Endothelial cell of umbilical vein (primary cell): ENCODE results near the gene AGBL3. TPM values are rescaled to one million over a fixed set of nuclear protein-coding genes. Genes with fewer than 3 reads are reported as not detected.

Experiments used
- BruUV-seq: library from RNA; stranded (reverse); fragments of 400-500 nt; replicated peaks from 2 replicates; lab custom pipeline; 2021; lab: Mats Ljungman, UMichigan
- CTCF ChIA-PET: fragments of 300-600, 350-600 bp; sonication (Branson Sonifier 250); formaldehyde crosslinking; loops from one replicate; lab custom pipeline; 2021; ENCODE audit warnings: antibody characterized with exemption, inconsistent platforms; lab: Charles Lee
- POLR2A ChIA-PET: fragments of 300-600, 350-600 bp; sonication (Branson Sonifier 250); formaldehyde crosslinking; loops from one replicate; lab custom pipeline; 2021; ENCODE audit warnings: antibody characterized with exemption, inconsistent platforms; lab: Charles Lee
- DNase-seq: peaks from one replicate; pipeline ENCODE4 v3.0.0-alpha.2; 2011; ENCODE audit warnings: low read depth, low spot score
- FAIRE-seq: peaks from 2 replicates; lab custom pipeline; 2011; peaks lifted over from hg19 to GRCh38; lab: Jason Lieb, UNC
- H2AFZ ChIP-seq: 2 replicates; pipeline ENCODE4 v1.6.0; 2012; ENCODE audit warnings: low read depth, low read length, control low read depth, inconsistent platforms
- H3K27ac ChIP-seq: 2 replicates; pipeline ENCODE4 v1.5.1; 2011; ENCODE audit warnings: low read depth, mild to moderate bottlenecking, control low read depth, low read length, moderate library complexity; ENCODE audit not compliant: insufficient read depth
- H3K27me3 ChIP-seq, 2 experiments: 2 replicates each; pipeline versions ENCODE4 v1.6.0 to v1.6.1; 2011; ENCODE audit warnings: low read length in 2 of 2, mixed read lengths in 1 of 2; ENCODE audit not compliant: control insufficient read depth in 2 of 2, insufficient read depth in 2 of 2
- H3K36me3 ChIP-seq, 2 experiments: 2 replicates in 1 of 2; 3 replicates in 1 of 2; pipeline ENCODE4 v1.5.1; 2011; ENCODE audit warnings: low read length in 2 of 2, mild to moderate bottlenecking in 1 of 2, moderate library complexity in 1 of 2; ENCODE audit not compliant: control insufficient read depth in 2 of 2, insufficient read depth in 2 of 2; ENCODE audit errors: extremely low read depth in 1 of 2
- H3K4me1 ChIP-seq: 3 replicates; pipeline ENCODE4 v1.5.1; 2011; ENCODE audit warnings: mild to moderate bottlenecking, low read length; ENCODE audit not compliant: control insufficient read depth, insufficient read depth; ENCODE audit errors: extremely low read depth
- H3K4me2 ChIP-seq: 2 replicates; pipeline ENCODE4 v1.6.1; 2011; ENCODE audit warnings: low read length, control low read depth, mixed read lengths; ENCODE audit not compliant: insufficient read depth
- H3K4me3 ChIP-seq, 3 experiments: fragments of 200-600 bp in 1 of 3; sonication (generic), shearing (Covaris generic) in 1 of 3; replicated peaks in 1 of 3; 2 replicates each; pipeline ENCODE4 v1.5.1; 2011 to 2016; ENCODE audit warnings: control low read depth in 3 of 3, low read length in 3 of 3, mild to moderate bottlenecking in 2 of 3, inconsistent platforms in 1 of 3, low read depth in 1 of 3, moderate library complexity in 1 of 3; ENCODE audit not compliant: insufficient read depth in 1 of 3
- H3K79me2 ChIP-seq: 2 replicates; pipeline ENCODE4 v1.6.0; 2012; ENCODE audit warnings: low read length, inconsistent platforms; ENCODE audit not compliant: control insufficient read depth, insufficient read depth
- H3K9ac ChIP-seq: replicated peaks from 2 replicates; pipeline ENCODE3; 2011; ENCODE audit warnings: low read length, control low read depth; ENCODE audit not compliant: insufficient read depth; ENCODE audit errors: extremely low read depth
- H3K9me1 ChIP-seq: replicated peaks from 3 replicates; pipeline ENCODE4 v1.6.0; 2011; ENCODE audit warnings: mild to moderate bottlenecking, low read length; ENCODE audit not compliant: control insufficient read depth, insufficient read depth; ENCODE audit errors: extremely low read depth
- H3K9me3 ChIP-seq: replicated peaks from 2 replicates; pipeline ENCODE4 v1.5.1; 2012; ENCODE audit warnings: low read length, inconsistent platforms; ENCODE audit not compliant: control insufficient read depth, insufficient read depth
- H4K20me1 ChIP-seq: replicated peaks from 2 replicates; pipeline ENCODE3; 2011; ENCODE audit warnings: mild to moderate bottlenecking, low read length; ENCODE audit not compliant: control insufficient read depth, insufficient read depth; ENCODE audit errors: extremely low read depth
- EZH2 ChIP-seq: IDR thresholded peaks from 2 replicates; pipeline ENCODE4 v1.6.1; 2012; ENCODE audit warnings: borderline replicate concordance, low read depth, mild to moderate bottlenecking, moderate library complexity, low read length, inconsistent platforms; ENCODE audit not compliant: severe bottlenecking
- FOS ChIP-seq: IDR thresholded peaks from 2 replicates; pipeline ENCODE4 v1.6.1; 2011; ENCODE audit warnings: mild to moderate bottlenecking, low read length, moderate library complexity, borderline replicate concordance; ENCODE audit not compliant: insufficient read depth
- GATA2 ChIP-seq: IDR thresholded peaks from 2 replicates; pipeline ENCODE4 v1.7.0; 2011; ENCODE audit warnings: low read depth, mild to moderate bottlenecking, moderate library complexity, mixed read lengths, low read length; ENCODE audit not compliant: insufficient read length, insufficient read depth
- JUN ChIP-seq: IDR thresholded peaks from 2 replicates; pipeline ENCODE4 v1.6.1; 2011; ENCODE audit warnings: borderline replicate concordance, low read depth; ENCODE audit not compliant: insufficient read length, insufficient read depth
- MYC ChIP-seq: IDR thresholded peaks from one replicate; pipeline ENCODE4 v1.6.1; 2011; ENCODE audit warnings: mild to moderate bottlenecking, low read depth, low read length
- POLR2A ChIP-seq: IDR thresholded peaks from 2 replicates; pipeline ENCODE4 v1.6.1; 2012; ENCODE audit warnings: low read depth, mild to moderate bottlenecking, control low read depth, low read length
- POLR2AphosphoS5 ChIP-seq: IDR thresholded peaks from 2 replicates; pipeline ENCODE4 v1.6.1; 2012; ENCODE audit warnings: low read depth, mild to moderate bottlenecking, control low read depth, low read length, moderate library complexity; ENCODE audit not compliant: insufficient read depth
- dilution Hi-C: fragments of 300-500 bp; cut with MboI; formaldehyde crosslinking; loops from one replicate; pipeline ENCODE4 v1.15.0; 2019; ENCODE audit warnings: low sequenced_read_pairs; ENCODE audit not compliant: extremely low pct_ligation_motif_present
- intact Hi-C: fragments of 100-400 bp; cut with micrococcal nuclease; formaldehyde crosslinking; loops from one replicate; pipeline ENCODE4 v1.10.0; 2022
- polyA plus RNA-seq, 4 experiments: library from polyadenylated mRNA; depleted of rRNA in 3 of 4; stranded (reverse) in 3 of 4; unstranded in 1 of 4; fragments of >200 nt; gene quantifications; 2 replicates each; pipeline versions ENCODE4 v1.2.1 to v1.2.3, GENCODE V29; 2011 to 2012; ENCODE audit warnings: missing spikeins in 1 of 4
- total RNA-seq: library from RNA; stranded (reverse); gene quantifications from 2 replicates; pipeline ENCODE4 v1.2.3, GENCODE V29; 2021
- TF ChIP-seq, protein P1 (sequence below): IDR thresholded peaks from 2 replicates; pipeline ENCODE4 v1.6.1; 2011; ENCODE audit not compliant: insufficient read depth, insufficient read length
- TF ChIP-seq, protein P2 (sequence below), 2 donors: IDR thresholded peaks; 1 replicate in 1 of 2; 2 replicates in 1 of 2; pipeline ENCODE4 v1.5.1; 2011; ENCODE audit warnings: low read length in 2 of 2, mild to moderate bottlenecking in 2 of 2, moderate library complexity in 2 of 2, control low read depth in 1 of 2, inconsistent platforms in 1 of 2, low read depth in 1 of 2; ENCODE audit not compliant: insufficient read depth in 1 of 2; ENCODE audit errors: extremely low read depth in 1 of 2

The AGBL3 gene
- total and polyA plus RNA-seq, 2 donors (not counting 3 experiments of a cell fraction or from before 2014, with no cell fraction given): 0.97 to 3.2 TPM

DNA sequence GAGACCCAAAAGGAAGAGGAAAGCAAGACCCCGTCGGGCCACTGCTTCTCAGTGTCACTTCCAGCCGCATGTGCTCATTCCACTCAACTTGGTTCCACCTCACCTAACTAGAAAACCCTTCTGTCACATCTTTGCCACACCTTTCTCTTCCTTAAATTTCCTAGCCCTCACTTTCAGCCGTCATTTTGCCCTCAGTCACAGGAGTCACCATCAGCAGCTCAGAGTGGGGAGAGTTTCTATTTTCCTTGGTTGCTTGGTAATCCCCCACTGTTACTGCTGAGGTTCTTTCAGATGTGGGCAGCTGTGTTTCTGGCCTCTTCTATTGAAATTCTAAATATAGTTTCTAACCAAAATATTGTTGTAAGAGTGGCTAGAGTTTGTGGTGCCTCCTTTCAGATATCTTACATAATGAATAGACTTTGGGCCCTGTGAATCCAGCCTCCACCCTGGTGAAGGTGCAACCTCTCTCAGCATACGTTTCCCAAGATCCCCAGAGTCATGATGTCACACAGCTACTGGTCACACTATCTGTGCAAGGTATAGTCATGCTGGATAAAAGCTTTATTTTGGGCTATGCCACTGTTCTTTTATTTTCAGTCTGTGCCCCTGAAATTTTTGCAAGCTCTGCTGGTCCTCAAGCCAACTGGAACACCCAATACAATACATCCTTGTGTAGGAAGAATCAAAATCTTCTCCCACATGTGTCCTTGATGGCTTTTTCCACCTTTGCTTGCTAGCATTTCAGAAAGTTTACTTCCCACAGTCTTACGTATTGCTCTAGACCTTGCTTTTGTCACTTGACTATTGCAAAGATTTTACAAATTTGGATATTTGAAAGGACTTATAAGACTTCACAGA, 9.2 kb downstream of the AGBL3 start:
- TF ChIP-seq POLR2A: no peak
- no peak for TF ChIP-seq GATA2
- no peak for TF ChIP-seq POLR2AphosphoS5
- TF ChIP-seq, protein P1, sequence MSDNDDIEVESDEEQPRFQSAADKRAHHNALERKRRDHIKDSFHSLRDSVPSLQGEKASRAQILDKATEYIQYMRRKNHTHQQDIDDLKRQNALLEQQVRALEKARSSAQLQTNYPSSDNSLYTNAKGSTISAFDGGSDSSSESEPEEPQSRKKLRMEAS: no peak
- intact Hi-C loops: no loop called here
- no peak overlapping the region for H3K27ac ChIP-seq
- no peak overlapping the region for H3K9ac ChIP-seq
- no peaks in the 10 kb centered on the region for H3K27me3 ChIP-seq
- POLR2A ChIA-PET: no interaction called here
- no peaks in the 10 kb centered on the region for H3K9me3 ChIP-seq
- H3K9me1 ChIP-seq: no peaks in the 10 kb centered on the region
- H3K36me3 ChIP-seq: peaks cover 3 to 13% of the 10 kb centered on the region in 2 experiments
- CTCF ChIA-PET: interaction anchor here (2.4 kb wide), 1 partner anchor 9 kb away, joined by 9 read pairs; the partner anchor contains the start of gene AGBL3
- dilution Hi-C loops: no loop called here
- no peaks in the 10 kb centered on the region for H4K20me1 ChIP-seq
- H3K4me1 ChIP-seq: peaks cover 25% of the 10 kb centered on the region
- BruUV-seq: no TSS peak
- no peak overlapping the region for H3K4me3 ChIP-seq
- H2AFZ ChIP-seq: no peak overlapping the region
- DNase-seq (no peak), FAIRE-seq (no peak)
- H3K79me2 ChIP-seq: no peaks in the 10 kb centered on the region
- H3K4me2 ChIP-seq: no peak overlapping the region

DNA sequence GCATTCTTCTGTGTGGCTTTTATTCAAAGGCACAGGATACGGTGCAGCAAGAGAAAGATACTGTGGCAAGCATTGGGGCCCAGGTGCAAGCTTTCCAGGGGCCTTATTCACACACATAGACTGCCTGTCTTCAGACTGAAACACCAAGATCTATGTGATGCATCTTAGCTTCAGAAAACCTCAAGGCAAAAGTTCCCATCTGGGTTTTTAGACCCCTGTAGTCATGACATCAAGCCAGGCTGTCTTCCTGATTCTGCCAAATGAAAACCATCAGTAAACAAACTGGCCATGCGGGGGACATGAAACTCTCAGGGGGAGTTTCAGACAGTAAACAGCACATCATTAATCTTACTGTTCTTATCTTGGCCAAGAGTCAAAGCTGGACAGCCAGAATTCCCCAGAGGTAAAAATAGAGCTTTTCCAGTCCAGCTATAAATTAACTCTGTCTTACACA, 9.8 kb downstream of the AGBL3 start:
- TF ChIP-seq, protein P1: no peak
- TF ChIP-seq, protein P2, sequence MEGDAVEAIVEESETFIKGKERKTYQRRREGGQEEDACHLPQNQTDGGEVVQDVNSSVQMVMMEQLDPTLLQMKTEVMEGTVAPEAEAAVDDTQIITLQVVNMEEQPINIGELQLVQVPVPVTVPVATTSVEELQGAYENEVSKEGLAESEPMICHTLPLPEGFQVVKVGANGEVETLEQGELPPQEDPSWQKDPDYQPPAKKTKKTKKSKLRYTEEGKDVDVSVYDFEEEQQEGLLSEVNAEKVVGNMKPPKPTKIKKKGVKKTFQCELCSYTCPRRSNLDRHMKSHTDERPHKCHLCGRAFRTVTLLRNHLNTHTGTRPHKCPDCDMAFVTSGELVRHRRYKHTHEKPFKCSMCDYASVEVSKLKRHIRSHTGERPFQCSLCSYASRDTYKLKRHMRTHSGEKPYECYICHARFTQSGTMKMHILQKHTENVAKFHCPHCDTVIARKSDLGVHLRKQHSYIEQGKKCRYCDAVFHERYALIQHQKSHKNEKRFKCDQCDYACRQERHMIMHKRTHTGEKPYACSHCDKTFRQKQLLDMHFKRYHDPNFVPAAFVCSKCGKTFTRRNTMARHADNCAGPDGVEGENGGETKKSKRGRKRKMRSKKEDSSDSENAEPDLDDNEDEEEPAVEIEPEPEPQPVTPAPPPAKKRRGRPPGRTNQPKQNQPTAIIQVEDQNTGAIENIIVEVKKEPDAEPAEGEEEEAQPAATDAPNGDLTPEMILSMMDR (IDR thresholded peaks at IDR 0.05; ENCODE audit: extremely low read depth in 1 of 2, insufficient read depth in 1 of 2, low read depth in 1 of 2, low read length in 2 of 2): no peak
- TF ChIP-seq JUN (no peak), FOS (no peak), GATA2 (no peak), MYC (no peak), POLR2AphosphoS5 (no peak), EZH2 (no peak), POLR2A (no peak)
- H3K4me3 ChIP-seq: no peak overlapping the region
- H3K27ac ChIP-seq: no peak overlapping the region
- ChIA-PET POLR2A (no interaction called here), CTCF (interaction anchor here (2.4 kb wide), 1 partner anchor 10 kb away, joined by 9 read pairs; the partner anchor contains the start of gene AGBL3)
- H3K27me3 ChIP-seq: no peaks in the 10 kb centered on the region
- H3K36me3 ChIP-seq: peaks cover 3 to 13% of the 10 kb centered on the region in 2 experiments
- H3K4me2 ChIP-seq: no peak overlapping the region
- H3K4me1 ChIP-seq: peaks cover 19% of the 10 kb centered on the region
- no peaks in the 10 kb centered on the region for H3K79me2 ChIP-seq
- no peaks in the 10 kb centered on the region for H3K9me1 ChIP-seq
- no peaks in the 10 kb centered on the region for H3K9me3 ChIP-seq
- no peak for FAIRE-seq
- intact Hi-C loops: no loop called here
- no peak for DNase-seq
- no peak overlapping the region for H2AFZ ChIP-seq
- no TSS peak for BruUV-seq
- dilution Hi-C loops: no loop called here
- no peaks in the 10 kb centered on the region for H4K20me1 ChIP-seq
- no peak overlapping the region for H3K9ac ChIP-seq
